WERI-Rb-1 (cell line): Measurements from ENCODE around the gene CD83.

Source experiments
- DNase-seq: peaks from one replicate; pipeline ENCODE4 v3.0.0-alpha.2; 2020
- H3K27ac ChIP-seq: fragments of 250-450 bp; sonication (Bioruptor Pico); 2 replicates; pipeline ENCODE4 v1.5.1; 2020; ENCODE audit warnings: mild to moderate bottlenecking, moderate library complexity
- H3K27me3 ChIP-seq: fragments of 250-450 bp; sonication (Bioruptor Pico); 2 replicates; pipeline ENCODE4 v1.5.1; 2021; ENCODE audit warnings: mild to moderate bottlenecking, low read depth, moderate library complexity; ENCODE audit not compliant: insufficient read depth, severe bottlenecking
- H3K36me3 ChIP-seq: fragments of 250-450 bp; sonication (Bioruptor Pico); 2 replicates; pipeline ENCODE4 v1.5.1; 2020; ENCODE audit warnings: mild to moderate bottlenecking, moderate library complexity
- H3K4me3 ChIP-seq: 2 replicates; pipeline ENCODE4 v1.5.1; 2011; ENCODE audit warnings: low read depth, mild to moderate bottlenecking, control low read depth, low read length
- H3K9me3 ChIP-seq: fragments of 250-450 bp; sonication (Bioruptor Pico); 2 replicates; pipeline ENCODE4 v1.5.1; 2021; ENCODE audit warnings: mild to moderate bottlenecking, moderate library complexity; ENCODE audit not compliant: severe bottlenecking
- CTCF ChIP-seq: IDR thresholded peaks from 2 replicates; pipeline ENCODE4 v1.5.1; 2011; ENCODE audit warnings: low read depth, mild to moderate bottlenecking, control low read depth, inconsistent platforms, low read length

The CD83 gene

GRCh38 chr6:14088600-14089192 is 28.9 kb upstream of the CD83 start:
- H3K27ac ChIP-seq = no peak overlapping the region
- no peak for TF ChIP-seq CTCF
- DNase-seq = no peak
- no peaks in the 10 kb centered on the region for H3K27me3 ChIP-seq
- peaks cover 12% of the 10 kb centered on the region for H3K9me3 ChIP-seq
- no peaks in the 10 kb centered on the region for H3K36me3 ChIP-seq
- H3K4me3 ChIP-seq = no peak overlapping the region

GRCh38 chr6:14089224-14089623 is 28.3 kb upstream of the CD83 start:
- Histone ChIP-seq H3K4me3 (no peak overlapping the region), H3K27ac (no peak overlapping the region), H3K9me3 (peaks cover 13% of the 10 kb centered on the region), H3K36me3 (no peaks in the 10 kb centered on the region), H3K27me3 (no peaks in the 10 kb centered on the region)
- no peak for DNase-seq
- TF ChIP-seq CTCF = no peak

- H3K27me3 ChIP-seq = no peaks in the 10 kb centered on the region
- H3K9me3 ChIP-seq = peaks cover 13% of the 10 kb centered on the region
- no peak overlapping the region for H3K27ac ChIP-seq
- H3K4me3 ChIP-seq = no peak overlapping the region
- DNase-seq = no peak
- H3K36me3 ChIP-seq = no peaks in the 10 kb centered on the region
- no peak for TF ChIP-seq CTCF
Measured at GRCh38 chr6:14091339-14091978, 26.1 kb upstream of the CD83 start.

- Histone ChIP-seq H3K27me3 (no peaks in the 10 kb centered on the region), H3K4me3 (no peak overlapping the region), H3K27ac (no peak overlapping the region), H3K36me3 (no peaks in the 10 kb centered on the region), H3K9me3 (peaks cover 13% of the 10 kb centered on the region)
- DNase-seq = no peak
- no peak for TF ChIP-seq CTCF
Measured at GRCh38 chr6:14092316-14092715, 25.3 kb upstream of the CD83 start.

- H3K36me3 ChIP-seq = no peaks in the 10 kb centered on the region
- DNase-seq = no peak
- no peaks in the 10 kb centered on the region for H3K27me3 ChIP-seq
- no peak overlapping the region for H3K4me3 ChIP-seq
- H3K27ac ChIP-seq = no peak overlapping the region
- no peak for TF ChIP-seq CTCF
- H3K9me3 ChIP-seq = peaks cover 13% of the 10 kb centered on the region
Measured at GRCh38 chr6:14092838-14093789, 24.5 kb upstream of the CD83 start.
